Tibial nerve (tissue), 4 donors: Measurements from ENCODE around the gene MSS51. TPM values are rescaled to one million over a fixed set of nuclear protein-coding genes. Genes with fewer than 3 reads are reported as not detected.

Source experiments
- DNase-seq, 2 donors: peaks; one replicate each; pipeline ENCODE4 v3.0.0-alpha.2; 2019; ENCODE audit warnings: low spot score in 2 of 2
- H3K27ac ChIP-seq, 4 donors: fragments of 200-600 bp; sonication (generic) in 3 of 4; one replicate each; pipeline ENCODE4 v1.5.1; 2017 to 2019; ENCODE audit warnings: mild to moderate bottlenecking in 1 of 4
- H3K27me3 ChIP-seq, 2 donors: fragments of 200-600 bp; sonication (generic) in 1 of 2; one replicate each; pipeline versions ENCODE4 v1.5.1 to v1.6.0; 2017 to 2019
- H3K36me3 ChIP-seq, 3 donors: fragments of 200-600 bp; sonication (generic); one replicate each; pipeline ENCODE4 v1.5.1; 2018 to 2019
- H3K4me1 ChIP-seq, 4 donors: fragments of 200-600 bp; sonication (generic) in 3 of 4; one replicate each; pipeline ENCODE4 v1.5.1; 2017 to 2019
- H3K4me3 ChIP-seq, 4 donors: fragments of 200-600 bp; sonication (generic) in 3 of 4; one replicate each; pipeline ENCODE4 v1.5.1; 2017 to 2019; ENCODE audit warnings: mild to moderate bottlenecking in 1 of 4, moderate library complexity in 1 of 4
- H3K9me3 ChIP-seq, 4 donors: fragments of 200-600 bp; sonication (generic) in 3 of 4; one replicate each; pipeline ENCODE4 v1.5.1; 2017 to 2019
- EP300 ChIP-seq, 2 donors: sonication (generic); formaldehyde crosslinking; IDR thresholded peaks; one replicate each; pipeline ENCODE4 v1.6.1; 2017; ENCODE audit warnings: antibody characterized with exemption in 2 of 2, mild to moderate bottlenecking in 1 of 2
- POLR2A ChIP-seq, 2 donors: fragments of 450-650 bp; IDR thresholded peaks; one replicate each; pipeline ENCODE4 v1.6.1; 2017; ENCODE audit warnings: antibody characterized with exemption in 2 of 2, mild to moderate bottlenecking in 2 of 2, moderate library complexity in 2 of 2
- WGBS, 2 donors: methylation state at CpG; one replicate each; pipeline ENCODE4 v1.1.5; 2018; 5-methylcytosine and 5-hydroxymethylcytosine counted together
- total RNA-seq, 4 donors: library from RNA; depleted of rRNA; stranded (reverse); fragments of >200 nt; gene quantifications; one replicate each; pipeline ENCODE4 v1.1.0, GENCODE V29; 2016
- TF ChIP-seq, protein P1 (sequence below), 5 experiments: fragments of 200-600 bp in 3 of 5; fragments of 450-650 bp in 2 of 5; sonication (generic) in 3 of 5; IDR thresholded peaks; one replicate each; pipeline ENCODE4 v1.5.1; 2016 to 2019; ENCODE audit warnings: antibody characterized with exemption in 5 of 5, mild to moderate bottlenecking in 3 of 5, moderate library complexity in 2 of 5

The MSS51 gene
- total RNA-seq, 4 donors from 2014 or later = 1.8 to 3.3 (median 3.0) TPM

DNA sequence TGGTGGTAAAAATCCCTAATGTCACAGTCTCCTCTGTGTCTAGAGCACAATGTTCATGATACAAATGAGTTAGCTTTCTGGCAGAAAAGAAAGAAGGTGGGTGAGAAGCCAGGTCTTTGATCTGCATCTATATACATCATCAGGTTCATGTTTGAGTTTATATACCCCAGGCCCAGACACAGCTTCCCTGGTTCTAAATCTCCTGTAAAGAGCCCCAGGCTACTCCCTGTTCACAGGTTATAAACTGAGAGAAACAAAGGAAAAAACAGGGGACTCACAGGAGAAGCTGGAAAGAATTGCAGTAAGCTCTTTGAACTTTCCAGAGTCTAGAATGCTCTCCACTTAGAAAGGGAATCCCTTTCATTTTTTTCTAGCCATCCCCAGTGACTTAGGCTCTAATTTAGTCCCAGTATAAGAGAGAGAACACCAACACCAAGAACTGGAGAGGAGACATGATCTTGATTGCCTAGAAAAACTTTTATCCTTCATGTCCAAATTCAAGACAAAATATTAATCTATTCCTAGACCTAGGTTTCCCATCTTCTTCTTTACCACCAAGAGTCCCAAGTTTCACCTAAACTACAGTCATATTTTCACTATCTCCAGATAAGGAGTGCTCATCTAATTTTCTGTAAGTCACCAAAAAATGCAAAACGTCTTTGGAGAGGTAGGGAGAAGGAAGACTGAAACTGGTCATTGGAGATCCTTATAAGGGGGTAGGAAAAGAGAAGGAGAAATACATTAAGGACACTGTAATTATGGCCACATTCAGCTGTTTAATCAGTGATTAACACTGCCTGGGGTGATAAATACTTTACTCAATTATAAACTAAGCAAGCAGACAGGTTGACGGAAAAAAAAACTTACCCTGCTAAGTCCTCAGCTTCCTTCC lies 469 bp downstream of the MSS51 start:
- Histone ChIP-seq H3K4me1 (no peaks in the 10 kb centered on the region), H3K36me3 (peaks cover 0 to 71% (median 2%) of the 10 kb centered on the region in 3 donors), H3K4me3 (no peak overlapping the region), H3K9me3 (no peaks in the 10 kb centered on the region), H3K27me3 (no peaks in the 10 kb centered on the region), H3K27ac (no peak overlapping the region)
- TF ChIP-seq POLR2A (IDR thresholded peaks at IDR 0.05) = no peak
- no peak for TF ChIP-seq EP300 (IDR thresholded peaks at IDR 0.05)
- TF ChIP-seq, protein P1, sequence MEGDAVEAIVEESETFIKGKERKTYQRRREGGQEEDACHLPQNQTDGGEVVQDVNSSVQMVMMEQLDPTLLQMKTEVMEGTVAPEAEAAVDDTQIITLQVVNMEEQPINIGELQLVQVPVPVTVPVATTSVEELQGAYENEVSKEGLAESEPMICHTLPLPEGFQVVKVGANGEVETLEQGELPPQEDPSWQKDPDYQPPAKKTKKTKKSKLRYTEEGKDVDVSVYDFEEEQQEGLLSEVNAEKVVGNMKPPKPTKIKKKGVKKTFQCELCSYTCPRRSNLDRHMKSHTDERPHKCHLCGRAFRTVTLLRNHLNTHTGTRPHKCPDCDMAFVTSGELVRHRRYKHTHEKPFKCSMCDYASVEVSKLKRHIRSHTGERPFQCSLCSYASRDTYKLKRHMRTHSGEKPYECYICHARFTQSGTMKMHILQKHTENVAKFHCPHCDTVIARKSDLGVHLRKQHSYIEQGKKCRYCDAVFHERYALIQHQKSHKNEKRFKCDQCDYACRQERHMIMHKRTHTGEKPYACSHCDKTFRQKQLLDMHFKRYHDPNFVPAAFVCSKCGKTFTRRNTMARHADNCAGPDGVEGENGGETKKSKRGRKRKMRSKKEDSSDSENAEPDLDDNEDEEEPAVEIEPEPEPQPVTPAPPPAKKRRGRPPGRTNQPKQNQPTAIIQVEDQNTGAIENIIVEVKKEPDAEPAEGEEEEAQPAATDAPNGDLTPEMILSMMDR (IDR thresholded peaks at IDR 0.05) = no peak
- no peak for DNase-seq
- WGBS, 2 donors = 79 to 81% methylated on average over 2 of the region's 2 CpGs

DNA sequence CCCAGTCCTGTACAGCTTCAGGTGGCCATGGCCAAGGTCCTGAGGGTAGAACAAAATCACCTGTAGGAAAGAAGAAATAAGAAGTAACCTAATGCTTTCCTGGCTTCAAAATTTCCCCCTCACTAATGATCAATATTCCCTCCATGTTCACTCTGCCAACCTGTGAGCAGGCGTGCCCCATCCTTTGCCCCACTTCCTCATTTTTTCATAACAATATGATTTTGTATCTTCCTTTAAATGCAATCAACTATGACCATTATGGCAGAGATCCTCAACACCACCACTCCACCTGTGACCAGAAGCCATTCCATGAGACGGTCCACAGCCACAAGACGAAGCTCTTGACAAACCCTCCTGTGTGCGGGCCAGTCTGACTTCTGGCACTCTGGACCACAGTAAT lies 7.0 kb downstream of the MSS51 start:
- no peak overlapping the region for H3K27ac ChIP-seq
- no peak overlapping the region for H3K4me3 ChIP-seq
- H3K27me3 ChIP-seq = no peaks in the 10 kb centered on the region
- no peaks in the 10 kb centered on the region for H3K4me1 ChIP-seq
- no peak for DNase-seq
- peaks cover 0 to 87% (median 9%) of the 10 kb centered on the region in 3 donors for H3K36me3 ChIP-seq
- WGBS, 2 donors = 97 to 98% methylated on average over 4 of the region's 4 CpGs
- TF ChIP-seq, protein P1 (IDR thresholded peaks at IDR 0.05) = no peak
- TF ChIP-seq EP300 (IDR thresholded peaks at IDR 0.05) (no peak), POLR2A (IDR thresholded peaks at IDR 0.05) (no peak)
- no peaks in the 10 kb centered on the region for H3K9me3 ChIP-seq

DNA sequence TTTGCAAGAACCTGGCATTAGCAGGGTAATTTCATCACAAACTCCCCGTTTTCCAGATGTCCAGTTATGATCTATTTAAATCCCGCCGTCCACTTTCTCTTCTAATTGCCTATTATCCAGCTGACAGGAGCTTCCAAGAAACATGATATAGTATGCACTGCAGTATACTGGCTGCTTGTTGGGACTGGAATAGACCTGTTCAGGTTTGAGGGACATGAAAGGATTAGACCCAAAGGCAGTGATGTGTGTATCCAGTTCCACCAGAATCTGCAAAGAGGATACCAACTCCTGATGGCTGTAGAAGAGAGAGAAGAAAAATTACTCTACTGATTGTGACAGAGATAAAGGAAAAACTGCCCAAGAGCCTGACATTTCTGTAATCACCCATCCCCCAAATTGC lies 8.9 kb downstream of the MSS51 start:
- no peak overlapping the region for H3K27ac ChIP-seq
- no peak for DNase-seq
- peaks cover 0 to 74% (median 9%) of the 10 kb centered on the region in 3 donors for H3K36me3 ChIP-seq
- H3K4me1 ChIP-seq = no peaks in the 10 kb centered on the region
- WGBS, 2 donors = 91% methylated on average over 3 of the region's 3 CpGs
- no peaks in the 10 kb centered on the region for H3K27me3 ChIP-seq
- TF ChIP-seq POLR2A (IDR thresholded peaks at IDR 0.05) (no peak), EP300 (IDR thresholded peaks at IDR 0.05) (no peak)
- TF ChIP-seq, protein P1 (IDR thresholded peaks at IDR 0.05) = no peak
- H3K9me3 ChIP-seq = no peaks in the 10 kb centered on the region
- H3K4me3 ChIP-seq = no peak overlapping the region

DNA sequence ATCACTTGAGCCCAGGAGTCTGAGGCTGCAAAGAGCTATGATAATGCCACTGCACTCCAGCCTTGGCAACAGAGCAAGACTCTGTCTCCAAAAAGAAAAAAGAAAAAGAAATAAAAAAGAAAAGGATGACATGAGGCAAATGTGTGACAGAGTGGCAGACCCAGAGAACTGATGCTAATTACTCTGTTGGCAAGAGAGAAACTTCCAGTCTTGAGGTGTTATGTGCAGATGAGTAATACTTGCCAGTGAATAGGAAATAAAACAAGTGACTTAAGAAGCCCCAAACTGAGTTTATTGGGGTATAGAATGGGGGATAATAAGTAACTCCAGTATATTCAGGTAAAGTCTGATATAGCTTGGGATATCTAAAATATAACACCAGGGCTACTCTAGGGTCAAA lies 10.1 kb downstream of the MSS51 start:
- peaks cover 0 to 65% (median 9%) of the 10 kb centered on the region in 3 donors for H3K36me3 ChIP-seq
- no peaks in the 10 kb centered on the region for H3K9me3 ChIP-seq
- TF ChIP-seq, protein P1 (IDR thresholded peaks at IDR 0.05) = no peak
- no peak for TF ChIP-seq EP300 (IDR thresholded peaks at IDR 0.05)
- TF ChIP-seq POLR2A (IDR thresholded peaks at IDR 0.05) = no peak

DNA sequence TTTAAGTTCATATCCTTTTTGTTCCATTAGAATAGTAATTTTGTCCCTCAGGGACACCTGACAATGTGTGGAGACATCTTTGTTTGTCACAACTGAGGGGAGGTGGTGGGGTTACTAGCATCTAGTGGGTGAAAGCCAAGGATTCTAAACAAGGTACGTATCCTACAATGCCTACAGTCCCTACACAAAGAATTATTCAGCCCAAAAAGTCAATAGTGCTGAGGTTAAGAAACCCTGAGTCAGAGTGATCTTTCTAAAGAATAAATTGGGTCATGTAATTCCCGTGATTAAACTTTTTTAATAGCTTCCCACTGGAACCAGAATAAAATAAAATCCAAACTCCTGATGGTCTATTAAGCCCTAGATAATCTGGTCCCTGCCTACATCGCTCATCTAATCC lies 16.8 kb downstream of the MSS51 start:
- no peak overlapping the region for H3K4me3 ChIP-seq
- H3K27me3 ChIP-seq = no peaks in the 10 kb centered on the region
- H3K9me3 ChIP-seq = no peaks in the 10 kb centered on the region
- no peak for DNase-seq
- peaks cover 0 to 24% (median 7%) of the 10 kb centered on the region in 4 donors for H3K4me1 ChIP-seq
- WGBS, 2 donors = 68 to 71% methylated on average over 3 of the region's 3 CpGs
- H3K36me3 ChIP-seq = no peaks in the 10 kb centered on the region
- H3K27ac ChIP-seq = no peak overlapping the region
- TF ChIP-seq, protein P1 (IDR thresholded peaks at IDR 0.05) = no peak

More for the DNA sequence above, 10.1 kb downstream of the MSS51 start:
- Histone ChIP-seq H3K4me1 (no peaks in the 10 kb centered on the region), H3K27me3 (no peaks in the 10 kb centered on the region), H3K27ac (no peak overlapping the region), H3K4me3 (no peak overlapping the region)
- no peak for DNase-seq
